HCT116 (cell line): ENCODE results near the gene SEMA3G.

Experiments
- EZH2 ChIP-seq: fragments of 200-600 bp; sonication (generic); IDR thresholded peaks from 2 replicates; pipeline ENCODE4 v1.6.1; 2017; ENCODE audit warnings: antibody characterized with exemption, mixed run types
- POLR2A ChIP-seq: IDR thresholded peaks from 2 replicates; pipeline ENCODE4 v1.7.0; 2011; ENCODE audit warnings: borderline replicate concordance; ENCODE audit not compliant: insufficient read depth, insufficient read length; ENCODE audit errors: extremely low read depth
- POLR2AphosphoS5 ChIP-seq: IDR thresholded peaks from 2 replicates; pipeline ENCODE4 v1.6.1; 2011; ENCODE audit warnings: mild to moderate bottlenecking, low read depth, low read length, moderate library complexity
- TCF7L2 ChIP-seq: IDR thresholded peaks from 2 replicates; pipeline ENCODE4 v1.7.0; 2011; ENCODE audit warnings: borderline replicate concordance, inconsistent platforms; ENCODE audit not compliant: insufficient read depth, insufficient read length; ENCODE audit errors: extremely low read depth
- ZNF274 ChIP-seq: fragments of 200-500 bp; sonication (Bioruptor generic); IDR thresholded peaks from 2 replicates; pipeline ENCODE4 v1.6.1; 2014; ENCODE audit warnings: mild to moderate bottlenecking, low read depth, low read length, inconsistent platforms
- TF ChIP-seq, protein P1 (sequence below), 3 experiments: fragments of 200-600 bp in 1 of 3; sonication (generic) in 1 of 3; IDR thresholded peaks in 2 of 3; conservative IDR thresholded peaks in 1 of 3; 2 replicates each; pipeline ENCODE4 v1.5.1; 2012 to 2017; ENCODE audit warnings: low read depth in 2 of 3, low read length in 2 of 3, antibody characterized with exemption in 1 of 3, borderline replicate concordance in 1 of 3, control low read depth in 1 of 3, mild to moderate bottlenecking in 1 of 3, mixed read lengths in 1 of 3, mixed run types in 1 of 3, moderate library complexity in 1 of 3; ENCODE audit not compliant: insufficient read depth in 1 of 3

DNA sequence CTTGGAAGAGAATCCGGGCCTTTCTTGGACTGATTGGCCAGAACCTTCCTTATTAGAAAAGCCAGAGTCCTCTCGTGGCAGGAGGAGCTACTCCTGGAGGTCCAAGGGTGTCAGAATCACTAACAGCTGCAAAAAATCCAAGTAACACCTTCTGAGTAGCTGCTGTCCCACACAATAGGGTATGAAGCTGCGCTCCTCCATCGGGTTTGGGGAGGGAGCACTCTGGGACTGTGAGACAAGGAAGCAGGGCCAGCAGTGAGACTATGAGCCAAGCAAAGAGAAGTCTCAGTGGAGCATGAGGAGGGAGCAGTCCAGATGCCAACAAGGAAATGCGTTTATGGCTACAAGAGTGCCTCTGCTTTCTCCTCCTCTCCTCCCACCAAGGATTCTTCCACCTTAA is 21.7 kb downstream of the SEMA3G start:
- TF ChIP-seq POLR2A (no peak), ZNF274 (no peak), EZH2 (no peak), POLR2AphosphoS5 (no peak), TCF7L2 (no peak)
- TF ChIP-seq, protein P1, sequence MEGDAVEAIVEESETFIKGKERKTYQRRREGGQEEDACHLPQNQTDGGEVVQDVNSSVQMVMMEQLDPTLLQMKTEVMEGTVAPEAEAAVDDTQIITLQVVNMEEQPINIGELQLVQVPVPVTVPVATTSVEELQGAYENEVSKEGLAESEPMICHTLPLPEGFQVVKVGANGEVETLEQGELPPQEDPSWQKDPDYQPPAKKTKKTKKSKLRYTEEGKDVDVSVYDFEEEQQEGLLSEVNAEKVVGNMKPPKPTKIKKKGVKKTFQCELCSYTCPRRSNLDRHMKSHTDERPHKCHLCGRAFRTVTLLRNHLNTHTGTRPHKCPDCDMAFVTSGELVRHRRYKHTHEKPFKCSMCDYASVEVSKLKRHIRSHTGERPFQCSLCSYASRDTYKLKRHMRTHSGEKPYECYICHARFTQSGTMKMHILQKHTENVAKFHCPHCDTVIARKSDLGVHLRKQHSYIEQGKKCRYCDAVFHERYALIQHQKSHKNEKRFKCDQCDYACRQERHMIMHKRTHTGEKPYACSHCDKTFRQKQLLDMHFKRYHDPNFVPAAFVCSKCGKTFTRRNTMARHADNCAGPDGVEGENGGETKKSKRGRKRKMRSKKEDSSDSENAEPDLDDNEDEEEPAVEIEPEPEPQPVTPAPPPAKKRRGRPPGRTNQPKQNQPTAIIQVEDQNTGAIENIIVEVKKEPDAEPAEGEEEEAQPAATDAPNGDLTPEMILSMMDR (IDR thresholded peaks at IDR 0.05 in 2 of 3, conservative IDR thresholded peaks at IDR 0.05 in 1 of 3; ENCODE audit: borderline replicate concordance in 1 of 3, insufficient read depth in 1 of 3, low read depth in 2 of 3, low read length in 2 of 3): no peak
